Thymus (tissue), 11 donors: ENCODE data around the gene SMIM24. TPM values are rescaled to one million over a fixed set of nuclear protein-coding genes. Genes with fewer than 3 reads are reported as not detected.

Source experiments
- DNase-seq, 9 donors: peaks; one replicate each; pipeline ENCODE4 v3.0.0-alpha.2; 2013; ENCODE audit warnings: low spot score in 9 of 9, low read depth in 6 of 9, missing footprints in 1 of 9
- H3K27ac ChIP-seq, 2 donors: one replicate each; pipeline ENCODE4 v1.5.1; 2013; ENCODE audit warnings: control low read depth in 1 of 2, low read depth in 1 of 2, low read length in 1 of 2, mild to moderate bottlenecking in 1 of 2, moderate library complexity in 1 of 2
- H3K27me3 ChIP-seq, 2 donors: one replicate each; pipeline ENCODE4 v1.5.1; 2013; ENCODE audit warnings: low read length in 1 of 2; ENCODE audit not compliant: control insufficient read depth in 2 of 2, insufficient read depth in 1 of 2
- H3K36me3 ChIP-seq, 2 donors: one replicate each; pipeline ENCODE4 v1.5.1; 2013; ENCODE audit warnings: low read length in 1 of 2, mild to moderate bottlenecking in 1 of 2, moderate library complexity in 1 of 2; ENCODE audit not compliant: control insufficient read depth in 2 of 2, insufficient read depth in 2 of 2
- H3K4me1 ChIP-seq, 2 donors: one replicate each; pipeline ENCODE4 v1.5.1; 2013; ENCODE audit warnings: low read length in 2 of 2; ENCODE audit not compliant: control insufficient read depth in 2 of 2, insufficient read depth in 2 of 2
- H3K4me3 ChIP-seq, 2 donors: one replicate each; pipeline ENCODE4 v1.5.1; 2013; ENCODE audit warnings: low read length in 2 of 2, control low read depth in 1 of 2, mild to moderate bottlenecking in 1 of 2
- H3K9me3 ChIP-seq, 2 donors: one replicate each; pipeline ENCODE4 v1.5.1; 2013; ENCODE audit warnings: low read length in 1 of 2, mild to moderate bottlenecking in 1 of 2; ENCODE audit not compliant: control insufficient read depth in 2 of 2, insufficient read depth in 1 of 2
- WGBS: extraction: QIAGEN DNeasy Blood & Tissue Kit; methylation state at CpG from one replicate; pipeline ENCODE4 v1.1.7; 2013; 5-methylcytosine and 5-hydroxymethylcytosine counted together
- polyA plus RNA-seq: library from polyadenylated mRNA; stranded (reverse); fragments of 200-250 nt; gene quantifications from one replicate; pipeline ENCODE4 v1.2.3, GENCODE V29; 2013
- total RNA-seq: library from RNA; stranded (reverse); fragments of 120-200 nt; gene quantifications from one replicate; pipeline ENCODE4 v1.2.4, GENCODE V29; 2013
- donor health status: healthy.

Gene SMIM24
- total and polyA plus RNA-seq, 2 donors, result 38.6 to 74.7 TPM

DNA sequence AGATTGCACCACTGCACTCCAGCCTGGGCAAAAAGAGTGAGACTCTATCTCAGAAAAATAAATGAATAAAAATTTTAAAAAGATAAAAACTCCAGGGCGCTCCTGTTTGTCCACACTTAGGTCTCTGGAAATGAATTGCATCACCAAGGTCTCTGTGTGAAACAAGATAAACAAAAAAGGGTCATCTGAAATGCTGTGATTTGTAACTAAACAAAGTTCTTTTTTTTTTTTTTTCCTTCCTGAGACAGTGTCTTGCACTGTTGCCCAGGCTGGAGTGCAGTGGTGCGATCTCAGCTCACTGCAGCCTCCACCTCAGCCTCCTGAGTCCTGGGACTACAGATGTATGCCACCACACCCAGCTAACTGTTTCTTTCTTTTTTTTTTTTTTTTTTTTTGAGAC is 37.3 kb upstream of the SMIM24 start:
- Histone ChIP-seq H3K9me3 (no peaks in the 10 kb centered on the region), H3K27ac (no peak overlapping the region), H3K4me1 (peaks cover 6 to 7% of the 10 kb centered on the region in 2 donors), H3K27me3 (no peaks in the 10 kb centered on the region), H3K36me3 (peaks cover 32 to 47% of the 10 kb centered on the region in 2 donors), H3K4me3 (no peak overlapping the region)
- no peak for DNase-seq
- 96% methylated on average over 2 of the region's 2 CpGs for WGBS

- peaks cover 32 to 47% of the 10 kb centered on the region in 2 donors for H3K36me3 ChIP-seq
- peaks cover 6 to 7% of the 10 kb centered on the region in 2 donors for H3K4me1 ChIP-seq
- no peak overlapping the region for H3K4me3 ChIP-seq
- WGBS, result 62% methylated on average over 15 of the region's 15 CpGs
- H3K27me3 ChIP-seq, result no peaks in the 10 kb centered on the region
- H3K27ac ChIP-seq, result peak overlapping the region; percentile 26 to 43
- peak in 2 of 9 donors; percentile 37 to 46 for DNase-seq
- no peaks in the 10 kb centered on the region for H3K9me3 ChIP-seq
These were observed 36.4 kb upstream of the SMIM24 start for GRCh38 chr19:3516675-3517207.

- peak overlapping the region in 1 of 2 donors; percentile 10 for H3K27ac ChIP-seq
These were observed 35.6 kb upstream of the SMIM24 start for GRCh38 chr19:3515891-3516422.

DNA sequence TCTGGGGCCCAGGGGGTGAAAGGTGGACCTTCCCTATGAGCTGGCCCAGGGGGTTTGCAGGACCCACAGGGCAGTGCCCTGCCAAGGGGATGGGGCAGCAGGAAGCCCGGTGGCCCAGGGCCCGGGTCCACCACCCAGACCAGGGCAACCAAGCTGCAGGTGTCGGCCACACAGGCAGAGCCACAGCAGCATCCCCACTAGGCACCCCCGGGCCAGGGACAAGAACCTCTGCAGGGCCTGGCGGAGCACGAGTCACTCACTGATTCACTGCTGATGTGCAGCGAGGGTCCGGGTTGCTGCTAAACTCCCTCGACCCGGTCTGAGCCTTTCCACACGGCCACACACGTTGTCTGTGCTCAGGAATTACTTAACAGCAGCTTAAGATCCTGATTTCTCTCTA is 34.6 kb upstream of the SMIM24 start:
- Histone ChIP-seq H3K27me3 (no peaks in the 10 kb centered on the region), H3K4me3 (no peak overlapping the region), H3K4me1 (peaks cover 6 to 7% of the 10 kb centered on the region in 2 donors), H3K36me3 (peaks cover 43 to 48% of the 10 kb centered on the region in 2 donors), H3K9me3 (no peaks in the 10 kb centered on the region), H3K27ac (no peak overlapping the region)
- 97% methylated on average over 12 of the region's 12 CpGs for WGBS
- DNase-seq, result no peak

More at GRCh38 chr19:3515891-3516422, 35.6 kb upstream of the SMIM24 start:
- Histone ChIP-seq H3K9me3 (no peaks in the 10 kb centered on the region), H3K4me3 (no peak overlapping the region), H3K4me1 (peaks cover 6 to 7% of the 10 kb centered on the region in 2 donors), H3K27me3 (no peaks in the 10 kb centered on the region), H3K36me3 (peaks cover 35 to 49% of the 10 kb centered on the region in 2 donors)
- DNase-seq, result no peak
- 85% methylated on average over 15 of the region's 15 CpGs for WGBS

DNA sequence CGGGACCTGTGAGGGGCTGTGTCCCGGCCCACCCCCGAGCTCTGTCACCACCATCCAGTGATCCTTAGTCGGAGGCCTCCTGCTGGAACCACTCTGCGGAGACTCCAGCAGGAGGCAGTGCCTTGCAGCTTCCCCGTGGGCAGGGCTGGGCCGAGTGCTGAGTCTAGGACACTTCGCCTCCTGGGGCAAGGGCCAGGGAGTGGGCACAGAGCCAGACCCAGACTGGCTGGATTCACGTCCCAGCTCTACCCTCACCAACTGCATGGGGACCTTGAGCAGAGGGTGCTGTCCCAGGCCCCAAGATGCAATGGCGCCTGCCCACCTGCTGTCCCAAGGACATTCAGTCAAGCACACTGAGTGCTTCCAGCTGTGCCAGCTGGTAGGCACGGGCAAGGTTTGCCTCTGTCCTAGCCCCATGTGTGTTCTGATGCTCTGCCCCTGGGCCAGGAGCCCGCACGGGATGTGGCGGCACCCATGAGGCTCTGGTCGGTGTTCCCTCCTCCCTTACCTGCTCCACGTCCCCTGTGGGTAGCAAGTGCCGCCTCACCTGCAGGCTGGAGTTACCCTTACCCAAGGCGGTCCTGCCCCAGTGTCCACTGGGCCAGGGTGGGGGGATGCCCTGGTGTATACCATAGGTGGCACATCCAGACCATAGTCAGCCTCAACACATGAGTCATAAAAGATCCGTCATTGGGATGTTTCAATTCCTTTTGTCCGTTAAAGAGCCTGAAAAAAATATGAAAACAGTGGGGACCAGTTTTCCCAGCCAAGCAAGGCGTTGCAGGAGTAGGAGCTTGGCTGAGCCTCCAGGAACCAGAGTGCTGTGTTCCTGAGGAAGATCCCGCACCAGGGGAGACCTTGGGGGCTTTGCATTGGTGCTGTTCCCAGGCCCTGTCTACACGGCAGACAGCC is 33.2 kb upstream of the SMIM24 start:
- no peak for DNase-seq
- Histone ChIP-seq H3K4me3 (no peak overlapping the region), H3K9me3 (no peaks in the 10 kb centered on the region), H3K36me3 (peaks cover 42 to 52% of the 10 kb centered on the region in 2 donors), H3K27ac (no peak overlapping the region), H3K27me3 (no peaks in the 10 kb centered on the region), H3K4me1 (peaks cover 7% of the 10 kb centered on the region in 2 donors)
- 98% methylated on average over 23 of the region's 23 CpGs for WGBS

DNA sequence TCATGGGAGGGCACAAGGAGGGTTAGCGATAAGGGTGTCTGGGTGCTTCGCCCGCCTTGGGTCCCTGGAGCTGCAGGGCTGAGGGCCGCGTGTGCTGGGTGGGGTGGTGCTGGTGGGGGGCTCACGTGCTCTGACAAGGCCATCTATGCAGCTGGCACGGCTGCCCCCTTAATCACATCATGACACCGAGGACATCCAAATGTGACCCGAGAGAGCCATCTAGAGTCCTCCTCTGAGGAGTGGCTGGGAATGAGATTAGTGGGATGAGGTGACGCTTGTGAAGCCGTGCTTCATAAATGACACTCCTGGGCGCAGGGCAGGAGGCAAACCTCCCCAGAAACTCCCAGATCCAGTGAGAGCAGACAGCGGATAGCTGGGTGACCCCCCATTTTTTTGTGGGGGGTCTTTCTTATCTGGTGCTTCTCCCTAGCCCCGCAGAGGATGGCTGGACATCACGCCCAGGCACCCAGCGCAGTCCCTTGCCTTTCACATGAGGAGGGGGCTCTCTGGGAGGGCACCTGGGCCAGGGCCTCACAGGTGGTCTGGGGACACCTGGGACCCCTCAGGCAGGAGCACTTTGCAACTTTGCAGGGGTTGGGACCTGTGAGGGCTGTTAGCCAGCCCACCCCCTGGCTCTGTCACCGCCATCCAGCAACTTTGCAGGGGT is 32.4 kb upstream of the SMIM24 start:
- H3K36me3 ChIP-seq, result peaks cover 40 to 51% of the 10 kb centered on the region in 2 donors

DNA sequence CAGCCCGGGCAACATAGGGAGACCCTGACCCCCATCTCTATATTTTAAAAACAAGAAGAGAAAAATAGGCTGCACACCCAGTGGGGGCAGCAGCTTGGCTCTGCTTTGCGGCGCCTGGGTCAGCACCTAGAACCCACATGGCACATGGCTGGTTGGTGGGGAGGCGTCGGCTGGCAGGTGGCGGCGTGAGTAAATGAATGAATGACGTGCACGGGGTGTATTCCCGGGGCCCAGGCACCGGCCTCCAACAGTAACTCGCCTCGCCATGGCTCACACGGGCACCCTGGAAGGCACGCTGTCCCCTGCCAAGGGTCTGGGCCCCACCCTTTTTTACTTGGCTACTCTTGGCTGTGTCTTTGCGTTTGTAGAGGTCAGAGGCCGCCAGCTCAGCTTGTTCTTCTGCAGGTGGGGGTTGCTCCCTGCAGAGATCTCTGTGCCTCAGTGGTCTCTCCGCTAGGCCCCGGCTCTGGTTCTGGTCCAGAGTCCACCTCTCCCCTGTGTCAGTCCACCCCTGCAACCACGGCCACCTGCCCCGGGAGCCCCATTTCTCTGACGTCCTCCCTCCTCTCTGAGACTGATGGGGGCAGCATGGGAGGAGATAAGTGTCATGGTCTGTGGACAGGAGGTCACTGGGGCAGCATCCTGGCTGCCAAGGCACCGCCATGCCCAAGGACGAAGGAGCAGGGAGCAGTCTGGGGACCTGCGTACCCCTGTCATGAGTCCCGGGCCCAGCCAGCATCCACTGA is 31.4 kb upstream of the SMIM24 start:
- Histone ChIP-seq H3K4me3 (no peak overlapping the region), H3K9me3 (no peaks in the 10 kb centered on the region), H3K27me3 (no peaks in the 10 kb centered on the region), H3K27ac (no peak overlapping the region), H3K36me3 (peaks cover 39 to 53% of the 10 kb centered on the region in 2 donors), H3K4me1 (peaks cover 14 to 19% of the 10 kb centered on the region in 2 donors)
- no peak for DNase-seq
- 96% methylated on average over 26 of the region's 26 CpGs for WGBS

More for the DNA sequence above, 32.4 kb upstream of the SMIM24 start:
- no peak overlapping the region for H3K4me3 ChIP-seq
- no peak for DNase-seq
- WGBS, result over 99% methylated on average over 17 of the region's 17 CpGs
- H3K4me1 ChIP-seq, result peaks cover 7 to 11% of the 10 kb centered on the region in 2 donors
- no peak overlapping the region for H3K27ac ChIP-seq
- no peaks in the 10 kb centered on the region for H3K9me3 ChIP-seq
- H3K27me3 ChIP-seq, result no peaks in the 10 kb centered on the region

GRCh38 chr19:3510727-3511126 is 30.4 kb upstream of the SMIM24 start:
- peaks cover 0 to 1% of the 10 kb centered on the region in 2 donors for H3K9me3 ChIP-seq
- H3K4me1 ChIP-seq, result peaks cover 8 to 16% of the 10 kb centered on the region in 2 donors
- H3K36me3 ChIP-seq, result peaks cover 35 to 53% of the 10 kb centered on the region in 2 donors
- H3K27me3 ChIP-seq, result no peaks in the 10 kb centered on the region
- WGBS, result 96% methylated on average over 22 of the region's 22 CpGs
- no peak overlapping the region for H3K27ac ChIP-seq
- H3K4me3 ChIP-seq, result no peak overlapping the region
- DNase-seq, result no peak
